GM10248 (cell line): ENCODE data around the gene GPHN.

ENCODE experiments used
- CTCF ChIA-PET: fragments of 300-600 bp; sonication (Branson Sonifier 250); formaldehyde crosslinking; extraction: SDS; loops from one replicate; lab custom pipeline; 2021; ENCODE audit warnings: antibody characterized with exemption; lab: Yijun Ruan, JAX
- POLR2A ChIA-PET: fragments of 350-650 bp; sonication (Branson Sonifier 250); formaldehyde crosslinking; extraction: SDS; loops from one replicate; lab custom pipeline; 2020; ENCODE audit warnings: antibody characterized with exemption; lab: Yijun Ruan, JAX
- DNase-seq: peaks from one replicate; pipeline ENCODE4 v3.0.0; 2012; ENCODE audit errors: extremely low spot score
- TF ChIP-seq, protein P1 (sequence below): IDR thresholded peaks from 2 replicates; pipeline ENCODE4 v1.5.1; 2012; ENCODE audit warnings: mild to moderate bottlenecking, low read depth; ENCODE audit errors: extremely low read depth, missing control alignments, control extremely low read depth

Gene GPHN

DNA sequence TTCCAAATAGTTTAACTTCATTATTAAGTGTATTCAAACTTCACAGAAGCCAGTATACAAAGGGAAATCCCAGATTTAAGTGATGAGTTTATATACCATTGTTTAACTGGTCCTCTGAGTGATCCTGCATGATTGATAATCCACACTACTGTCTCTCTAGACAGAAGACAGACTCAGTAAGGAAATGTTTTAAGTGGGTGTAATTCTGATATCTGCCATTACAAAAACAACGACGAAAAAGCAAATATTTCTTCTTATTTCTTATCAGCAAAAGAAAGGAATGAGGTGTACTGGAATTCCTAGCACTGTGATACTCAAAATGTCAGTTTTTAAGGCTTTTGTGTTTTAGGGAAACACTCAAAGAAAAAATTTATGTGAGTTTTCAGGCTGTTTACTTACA, 127.5 kb downstream of the GPHN start:
- CTCF ChIA-PET = interaction anchor here (1.8 to 2.4 kb wide), 2 partner anchors 11 kb away, joined by 11 read pairs; no protein-coding TSS in a partner anchor
- TF ChIP-seq, protein P1, sequence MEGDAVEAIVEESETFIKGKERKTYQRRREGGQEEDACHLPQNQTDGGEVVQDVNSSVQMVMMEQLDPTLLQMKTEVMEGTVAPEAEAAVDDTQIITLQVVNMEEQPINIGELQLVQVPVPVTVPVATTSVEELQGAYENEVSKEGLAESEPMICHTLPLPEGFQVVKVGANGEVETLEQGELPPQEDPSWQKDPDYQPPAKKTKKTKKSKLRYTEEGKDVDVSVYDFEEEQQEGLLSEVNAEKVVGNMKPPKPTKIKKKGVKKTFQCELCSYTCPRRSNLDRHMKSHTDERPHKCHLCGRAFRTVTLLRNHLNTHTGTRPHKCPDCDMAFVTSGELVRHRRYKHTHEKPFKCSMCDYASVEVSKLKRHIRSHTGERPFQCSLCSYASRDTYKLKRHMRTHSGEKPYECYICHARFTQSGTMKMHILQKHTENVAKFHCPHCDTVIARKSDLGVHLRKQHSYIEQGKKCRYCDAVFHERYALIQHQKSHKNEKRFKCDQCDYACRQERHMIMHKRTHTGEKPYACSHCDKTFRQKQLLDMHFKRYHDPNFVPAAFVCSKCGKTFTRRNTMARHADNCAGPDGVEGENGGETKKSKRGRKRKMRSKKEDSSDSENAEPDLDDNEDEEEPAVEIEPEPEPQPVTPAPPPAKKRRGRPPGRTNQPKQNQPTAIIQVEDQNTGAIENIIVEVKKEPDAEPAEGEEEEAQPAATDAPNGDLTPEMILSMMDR = no peak
- POLR2A ChIA-PET = no interaction called here

DNA sequence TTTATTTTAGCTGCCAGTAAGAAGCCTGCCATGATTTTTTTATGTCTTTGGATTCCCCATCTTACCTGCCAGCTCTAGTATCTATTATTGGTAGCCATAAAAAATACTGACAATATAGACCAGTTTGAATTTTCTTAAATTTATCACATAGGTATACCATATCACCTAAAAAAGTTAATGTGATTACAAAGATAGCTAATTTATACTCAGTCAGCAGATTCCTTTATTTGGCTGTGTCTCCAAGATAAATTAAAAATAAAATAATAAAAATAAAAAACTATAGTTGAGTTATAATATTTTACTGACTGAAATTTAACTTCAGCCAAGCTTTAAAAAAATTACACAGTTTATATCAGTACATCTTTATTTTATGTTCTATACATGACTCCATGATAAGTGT, 128.3 kb downstream of the GPHN start:
- TF ChIP-seq, protein P1 = no peak
- CTCF ChIA-PET = interaction anchor here (2.4 kb wide), 1 partner anchor 12 kb away, joined by 11 read pairs; no protein-coding TSS in a partner anchor
- POLR2A ChIA-PET = interaction anchor here (0.5 kb wide), 1 partner anchor 133 kb away, joined by 3 read pairs; no protein-coding TSS in a partner anchor
- no peak for DNase-seq

More for the DNA sequence above, 127.5 kb downstream of the GPHN start:
- DNase-seq = no peak

DNA sequence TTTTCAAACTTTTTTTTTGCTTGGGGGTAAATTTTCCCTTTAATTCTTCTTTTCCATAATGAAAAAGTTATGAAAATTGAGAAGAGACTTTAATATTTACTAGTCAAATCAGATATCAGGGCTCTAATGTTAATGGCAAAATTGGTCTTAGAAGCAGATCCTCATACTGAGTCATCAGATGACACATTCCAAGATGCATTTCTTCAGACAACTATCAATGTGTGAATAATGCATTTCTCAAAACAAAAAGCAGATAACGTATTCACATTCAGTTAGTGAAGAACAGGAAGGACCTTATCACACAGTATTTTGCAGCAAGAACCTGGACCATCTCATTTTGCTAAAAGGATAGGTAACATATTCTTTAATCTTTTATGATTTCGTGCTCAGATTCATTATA, 130.7 kb downstream of the GPHN start:
- ChIA-PET POLR2A (no interaction called here), CTCF (no interaction called here)
- TF ChIP-seq, protein P1 = no peak
- no peak for DNase-seq

DNA sequence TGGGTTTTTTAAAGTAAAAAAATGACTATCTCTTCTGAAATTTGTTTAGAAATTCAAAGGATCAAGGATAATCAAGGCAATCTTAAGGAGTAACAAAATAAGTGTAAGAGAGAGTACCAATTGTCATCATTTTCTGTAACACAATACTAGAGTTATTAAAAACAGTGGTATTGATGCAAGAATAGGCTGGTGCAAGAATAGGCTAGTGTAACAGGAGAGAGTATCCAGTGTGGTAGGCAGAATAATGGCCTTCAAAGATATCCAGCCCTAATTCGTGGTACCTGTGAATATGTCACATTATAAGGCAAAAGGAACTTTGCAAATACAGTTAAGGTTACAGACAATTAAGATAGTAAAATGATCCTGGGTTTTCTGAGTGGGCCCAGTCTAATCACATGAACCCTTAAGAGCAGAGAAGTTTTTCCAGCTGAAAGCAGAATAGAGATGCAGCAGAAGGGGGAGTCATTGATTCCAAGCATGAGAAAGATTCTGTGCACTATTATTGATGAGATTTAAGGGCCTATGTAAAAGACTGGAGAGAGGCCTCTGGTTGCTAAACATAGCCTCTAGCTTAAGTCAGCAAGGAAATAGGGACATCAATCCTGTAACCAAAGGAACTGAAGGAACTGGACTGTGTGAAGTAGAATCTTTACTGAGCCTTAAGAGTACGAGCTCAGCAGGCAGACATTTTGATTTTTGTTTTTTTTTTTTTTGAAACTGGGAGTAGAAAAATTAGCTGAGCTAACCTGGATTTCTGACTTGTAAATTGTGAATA, 134.1 kb downstream of the GPHN start:
- POLR2A ChIA-PET = no interaction called here
- CTCF ChIA-PET = interaction anchor here (1.2 to 1.8 kb wide), 3 partner anchors 18 to 717 kb away, joined by 3 to 5 read pairs (median 3); partner anchors contain the start of gene ATP6V1D
- TF ChIP-seq, protein P1 = no peak
- DNase-seq = no peak

DNA sequence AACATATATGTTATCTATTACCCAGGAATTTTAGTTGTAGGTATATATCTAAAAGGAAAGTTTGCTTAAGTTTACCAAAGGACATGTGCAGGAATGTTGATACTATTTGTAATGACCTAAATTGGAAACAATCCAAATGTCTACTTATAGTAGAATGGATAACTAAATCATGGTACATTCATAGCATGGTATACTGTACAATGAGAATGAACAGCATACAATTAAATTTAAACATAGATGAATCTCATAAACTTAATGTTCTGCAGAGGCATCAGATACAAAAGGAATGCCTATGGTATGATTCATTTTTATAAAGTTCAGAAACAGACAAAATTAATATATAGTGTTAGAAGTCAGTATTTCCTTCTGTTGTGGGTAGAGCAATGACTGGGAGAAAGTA, 135.4 kb downstream of the GPHN start:
- TF ChIP-seq, protein P1 = no peak
- no peak for DNase-seq
- POLR2A ChIA-PET = no interaction called here
- CTCF ChIA-PET = interaction anchor here (1.5 to 1.8 kb wide), 2 partner anchors 18 to 20 kb away, joined by 3 to 5 read pairs; no protein-coding TSS in a partner anchor

DNA sequence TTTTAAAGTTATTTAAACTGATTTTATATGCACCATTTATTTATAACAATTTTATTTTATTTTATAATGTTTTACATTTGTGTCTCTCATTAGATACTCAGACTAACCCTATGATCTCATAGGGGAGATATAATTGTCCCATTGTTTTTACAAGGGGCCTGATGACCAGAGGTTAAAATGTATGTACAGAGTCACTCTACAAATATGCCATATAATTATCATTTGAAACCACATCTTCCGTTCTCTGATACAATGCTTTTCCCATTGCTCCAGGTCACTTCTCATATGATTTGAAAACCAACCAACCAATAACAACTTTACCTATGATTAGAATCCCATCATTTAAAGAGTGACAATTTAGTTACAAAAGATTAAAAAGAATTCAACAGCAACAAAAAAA, 137.8 kb downstream of the GPHN start:
- TF ChIP-seq, protein P1 = no peak
- ChIA-PET POLR2A (no interaction called here), CTCF (no interaction called here)
- no peak for DNase-seq
